NCI-H146 treated with DMSO at 0.1 percent for 48 hours (cell line): ENCODE data around the gene NCAPG.
A peak's percentile ranks its signal among the peaks of the same experiment; 100 is the strongest.

Experiments
- DNase-seq: peaks from one replicate; lab custom pipeline; 2025; ENCODE audit not compliant: unreplicated experiment; lab: John Stamatoyannopoulos, UW

NCAPG gene, protein sequence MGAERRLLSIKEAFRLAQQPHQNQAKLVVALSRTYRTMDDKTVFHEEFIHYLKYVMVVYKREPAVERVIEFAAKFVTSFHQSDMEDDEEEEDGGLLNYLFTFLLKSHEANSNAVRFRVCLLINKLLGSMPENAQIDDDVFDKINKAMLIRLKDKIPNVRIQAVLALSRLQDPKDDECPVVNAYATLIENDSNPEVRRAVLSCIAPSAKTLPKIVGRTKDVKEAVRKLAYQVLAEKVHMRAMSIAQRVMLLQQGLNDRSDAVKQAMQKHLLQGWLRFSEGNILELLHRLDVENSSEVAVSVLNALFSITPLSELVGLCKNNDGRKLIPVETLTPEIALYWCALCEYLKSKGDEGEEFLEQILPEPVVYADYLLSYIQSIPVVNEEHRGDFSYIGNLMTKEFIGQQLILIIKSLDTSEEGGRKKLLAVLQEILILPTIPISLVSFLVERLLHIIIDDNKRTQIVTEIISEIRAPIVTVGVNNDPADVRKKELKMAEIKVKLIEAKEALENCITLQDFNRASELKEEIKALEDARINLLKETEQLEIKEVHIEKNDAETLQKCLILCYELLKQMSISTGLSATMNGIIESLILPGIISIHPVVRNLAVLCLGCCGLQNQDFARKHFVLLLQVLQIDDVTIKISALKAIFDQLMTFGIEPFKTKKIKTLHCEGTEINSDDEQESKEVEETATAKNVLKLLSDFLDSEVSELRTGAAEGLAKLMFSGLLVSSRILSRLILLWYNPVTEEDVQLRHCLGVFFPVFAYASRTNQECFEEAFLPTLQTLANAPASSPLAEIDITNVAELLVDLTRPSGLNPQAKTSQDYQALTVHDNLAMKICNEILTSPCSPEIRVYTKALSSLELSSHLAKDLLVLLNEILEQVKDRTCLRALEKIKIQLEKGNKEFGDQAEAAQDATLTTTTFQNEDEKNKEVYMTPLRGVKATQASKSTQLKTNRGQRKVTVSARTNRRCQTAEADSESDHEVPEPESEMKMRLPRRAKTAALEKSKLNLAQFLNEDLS

GRCh38 chr4:17810260-17811077, at the start of gene NCAPG, which contains the start of gene DCAF16:
NCAPG (plus strand) TSS chr4:17810979; CDS start chr4:17811078, 99 bp downstream.
DCAF16 (minus strand) TSS chr4:17810757; CDS start chr4:17804141, 6,616 bp downstream.
- peak; percentile 97 for DNase-seq

- DNase-seq: no peak
Measured at GRCh38 chr4:17761062-17761461, 49.7 kb upstream of the NCAPG start.

GRCh38 chr4:17762726-17763125, 48.1 kb upstream of the NCAPG start:
- DNase-seq: no peak

GRCh38 chr4:17763416-17763815, 47.4 kb upstream of the NCAPG start:
- no peak for DNase-seq

DNA sequence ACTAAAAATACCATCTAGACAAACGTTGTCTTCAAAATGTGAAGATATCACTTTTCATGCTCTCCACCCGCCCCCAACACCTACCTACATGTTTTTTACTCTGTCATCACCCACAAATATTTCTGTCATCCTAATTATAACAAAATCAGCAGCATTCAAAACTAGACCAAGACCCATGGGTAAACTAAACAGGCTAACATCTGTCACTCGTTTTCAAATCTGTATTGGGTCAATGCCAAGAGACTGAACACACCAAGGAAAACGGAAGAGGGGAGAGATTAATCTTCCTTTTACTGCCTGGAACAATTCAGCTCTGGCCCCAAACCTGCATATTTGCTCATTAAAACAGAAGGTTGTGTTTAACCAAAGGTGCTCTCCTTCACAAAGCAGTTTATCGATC, 46.8 kb upstream of the NCAPG start:
- DNase-seq: no peak

DNA sequence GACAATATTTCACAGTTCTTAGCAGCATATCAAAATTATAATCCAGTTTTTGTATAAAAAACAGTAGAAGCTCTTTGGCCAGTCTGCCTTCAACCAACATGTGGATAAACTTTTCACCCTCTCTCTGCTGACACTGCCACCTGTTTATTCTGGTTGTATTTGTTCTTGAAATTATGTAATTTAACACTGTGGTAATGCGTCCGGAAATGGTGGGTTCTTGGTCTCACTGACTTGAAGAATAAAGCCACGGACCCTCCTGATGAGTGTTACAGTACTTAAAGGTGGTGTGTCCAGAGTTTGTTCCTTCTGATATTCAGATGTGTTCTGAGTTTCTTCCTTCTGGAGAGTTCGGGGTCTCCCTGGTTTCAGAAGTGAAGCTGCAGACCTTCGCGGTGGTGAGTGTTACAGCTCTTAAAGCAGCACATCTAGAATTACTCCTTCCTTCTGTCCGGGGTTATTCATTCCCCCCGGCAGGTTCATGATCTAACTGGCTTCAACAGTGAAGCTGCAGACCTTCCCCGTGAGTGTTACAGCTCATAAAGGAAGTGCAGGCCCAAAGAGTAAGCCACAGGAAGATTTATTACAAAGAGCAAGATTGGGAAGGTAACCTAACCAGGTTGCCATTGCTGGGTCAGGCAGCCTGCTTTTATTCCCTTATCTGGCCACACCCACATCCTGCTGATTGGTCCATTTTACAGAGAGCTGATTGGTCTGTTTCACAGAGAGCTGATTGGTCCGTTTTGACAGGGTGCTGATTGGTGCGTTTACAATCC, 45.1 kb upstream of the NCAPG start:
- DNase-seq: no peak

DNA sequence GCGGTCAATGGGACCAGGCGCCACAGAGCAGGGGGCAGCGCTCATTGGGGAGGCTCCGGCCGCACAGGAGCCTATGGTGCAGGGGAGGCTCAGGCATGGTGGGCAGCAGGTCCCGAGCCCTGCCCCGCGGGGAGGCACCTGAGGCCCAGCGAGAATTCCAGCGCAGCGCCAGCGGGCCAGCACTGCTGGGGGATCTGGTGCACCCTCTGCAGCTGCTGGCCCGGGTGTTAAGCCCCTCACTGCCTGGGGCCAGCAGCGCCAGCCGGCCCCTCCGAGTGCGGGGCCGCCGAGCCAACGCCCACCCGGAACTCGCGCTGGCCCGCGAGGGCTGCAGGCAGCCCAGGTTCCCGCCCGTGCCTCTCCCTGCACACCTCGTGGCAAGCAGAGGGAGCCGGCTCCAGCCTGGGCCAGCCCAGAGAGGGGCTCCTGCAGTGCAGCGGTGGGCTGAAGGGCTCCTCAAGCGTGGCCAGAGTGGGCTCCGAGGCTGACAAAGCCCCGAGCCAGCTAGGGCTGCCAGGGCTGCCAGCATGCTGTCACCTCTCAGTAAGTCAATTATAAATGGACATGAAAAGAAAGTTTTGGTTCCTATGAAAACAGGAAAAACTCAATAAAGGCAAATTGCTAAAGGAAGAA, 43.8 kb upstream of the NCAPG start:
- DNase-seq: no peak

DNA sequence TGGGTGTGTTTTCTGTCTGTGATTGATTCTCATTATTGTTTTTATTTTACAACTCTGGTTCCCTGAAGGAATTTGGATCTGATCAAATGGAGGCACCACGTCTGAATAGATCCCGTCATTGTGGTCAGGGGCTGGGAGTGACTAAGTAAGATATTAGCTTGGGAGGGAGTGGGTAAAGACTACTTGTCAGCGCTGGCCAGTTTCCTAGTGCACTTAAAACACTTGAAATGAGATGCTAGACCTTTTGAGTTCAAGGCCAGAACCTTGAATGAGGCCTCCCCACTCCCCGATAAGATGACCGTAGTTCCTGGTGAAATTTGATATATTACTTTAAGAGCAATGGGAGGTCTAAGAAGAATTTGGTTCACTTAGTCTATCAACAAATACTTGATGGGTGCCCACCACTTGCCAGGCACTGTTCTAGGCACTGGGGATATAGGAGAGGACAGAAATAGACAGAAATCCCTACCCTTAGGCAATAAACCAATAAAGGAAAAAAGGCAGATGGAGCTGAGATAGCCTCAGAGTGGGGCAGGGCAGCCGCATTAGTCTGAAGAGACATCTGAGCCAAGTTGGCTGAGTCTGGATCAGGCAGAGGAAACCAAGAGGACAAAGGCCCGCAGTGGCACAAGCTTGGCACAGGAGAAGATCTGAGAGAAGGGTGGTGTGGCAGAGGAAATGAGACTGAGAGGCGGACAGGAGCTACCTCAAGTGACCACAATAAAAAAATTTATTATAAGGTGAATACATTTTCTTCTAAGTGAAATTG, 41.2 kb upstream of the NCAPG start:
- DNase-seq: no peak

DNA sequence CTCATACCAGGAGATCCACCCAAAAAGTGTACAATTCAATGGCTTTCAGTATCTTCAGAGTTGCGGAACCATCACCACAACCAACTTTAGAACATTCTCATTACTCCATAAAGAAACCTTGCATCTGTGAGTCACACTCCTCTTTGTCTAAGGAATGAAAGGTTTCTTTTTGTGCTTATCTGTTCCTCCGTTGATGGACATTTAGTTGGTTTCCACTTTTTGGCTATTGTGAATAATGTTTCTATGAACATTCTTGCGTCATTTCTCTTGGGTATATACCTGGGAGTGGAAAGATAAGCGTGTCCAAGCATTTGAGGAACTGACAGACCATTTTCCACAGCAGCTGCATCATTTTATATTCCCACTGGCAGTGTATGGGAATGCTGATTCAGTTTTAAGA, 39.9 kb upstream of the NCAPG start:
- DNase-seq: no peak

- no peak for DNase-seq
Measured at GRCh38 chr4:17771284-17771908, 39.4 kb upstream of the NCAPG start.

- DNase-seq: no peak
Measured at GRCh38 chr4:17773135-17773698, 37.6 kb upstream of the NCAPG start.

DNA sequence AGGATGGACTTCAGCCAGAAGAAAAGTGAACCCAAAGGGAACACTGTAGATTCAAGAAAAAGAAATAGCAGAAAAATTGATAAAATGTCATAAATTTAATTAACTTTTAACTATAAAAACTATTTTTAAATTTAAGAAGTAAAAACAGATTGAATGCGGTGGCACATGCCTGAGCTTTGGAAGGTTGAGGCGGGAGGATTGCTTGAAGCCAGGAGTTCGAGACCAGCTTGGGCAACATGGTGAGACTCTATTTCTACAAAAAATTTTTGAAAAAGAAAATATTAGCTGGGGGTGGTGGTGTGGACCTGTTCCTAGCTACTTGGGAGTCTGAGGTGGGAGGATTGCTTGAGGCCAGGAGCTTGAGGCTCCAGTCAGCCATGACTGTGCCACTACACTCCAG, 32.3 kb upstream of the NCAPG start:
- DNase-seq: no peak

- no peak for DNase-seq
Measured at GRCh38 chr4:17780501-17781299, 30.1 kb upstream of the NCAPG start.

GRCh38 chr4:17781300-17782287, 29.2 kb upstream of the NCAPG start, which contains the start of gene FAM184B:
FAM184B (minus strand) TSS chr4:17781621; CDS start chr4:17781299, 322 bp downstream.
- DNase-seq: no peak

- DNase-seq: no peak
Measured at GRCh38 chr4:17785858-17786257, 24.9 kb upstream of the NCAPG start.

DNA sequence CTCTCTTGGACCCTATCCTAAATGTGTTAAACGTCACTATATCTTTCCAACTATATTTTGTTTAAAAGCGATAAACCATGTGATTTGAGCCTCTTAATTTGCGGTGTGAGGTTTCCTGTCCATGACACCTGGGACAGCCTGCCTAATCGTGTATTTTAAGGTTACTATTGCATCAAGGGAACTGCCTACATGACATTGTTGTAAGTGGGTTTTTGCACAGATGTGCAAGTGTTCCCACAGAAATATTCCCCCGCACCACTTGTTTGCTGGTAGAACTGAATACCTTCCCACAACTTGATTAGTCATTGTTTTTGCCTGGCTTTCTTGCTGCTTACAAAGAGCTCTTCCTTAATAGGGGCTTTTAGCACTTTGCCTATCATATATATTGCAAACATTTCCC, 24.2 kb upstream of the NCAPG start:
- no peak for DNase-seq
